K562 (cell line): Measurements from ENCODE around the gene PPP2R1B. TPM values are rescaled to one million over a fixed set of nuclear protein-coding genes. Genes with fewer than 3 reads are reported as not detected.

Experiments used
- ATAC-seq: fragments of 200-7000 bp; cut with Tn5 transposase; 3 replicates; pipeline ENCODE4 v1.9.1; 2020; ENCODE audit warnings: moderate library complexity
- BruUV-seq: library from RNA; stranded (reverse); fragments of 400-500 nt; replicated peaks from 2 replicates; lab custom pipeline; 2021; lab: Mats Ljungman, UMichigan
- CTCF ChIA-PET: fragments of 300-600 bp; formaldehyde crosslinking; extraction: SDS; loops from one replicate; lab custom pipeline; 2021; ENCODE audit warnings: low intra/inter-chr PET ratio; lab: Yijun Ruan, JAX
- POLR2A ChIA-PET: fragments of 300-600, 350-650 bp; sonication (Branson Sonifier 250); formaldehyde crosslinking; extraction: SDS; loops from one replicate; lab custom pipeline; 2021; ENCODE audit warnings: antibody characterized with exemption, inconsistent platforms; lab: Yijun Ruan, JAX
- DNase-seq, 4 experiments: peaks; one replicate each; pipeline versions ENCODE4 v3.0.0 to v3.0.0-alpha.2; 2011 to 2018; ENCODE audit warnings: low spot score in 3 of 4, mixed read lengths in 3 of 4; ENCODE audit errors: extremely low read depth in 1 of 4
- FAIRE-seq: peaks from 2 replicates; lab custom pipeline; 2011; peaks lifted over from hg19 to GRCh38; lab: Jason Lieb, UNC
- H2AFZ ChIP-seq: 2 replicates; pipeline ENCODE4 v1.6.0; 2011; ENCODE audit warnings: low read depth, low read length, control low read depth, inconsistent platforms
- H3K27ac ChIP-seq: fragments of 200-600 bp; 3 replicates; pipeline ENCODE4 v1.8.0; 2011; ENCODE audit warnings: low read depth, mild to moderate bottlenecking, control low read depth, inconsistent platforms, low read length, moderate library complexity, mixed read lengths; ENCODE audit errors: extremely low read depth
- H3K27me3 ChIP-seq, 2 experiments: fragments of 300-600 bp in 1 of 2; 2 replicates in 1 of 2; 3 replicates in 1 of 2; pipeline versions ENCODE4 v1.6.0 to v1.8.0; 2011; ENCODE audit warnings: inconsistent platforms in 2 of 2, low read length in 2 of 2, mild to moderate bottlenecking in 1 of 2, mixed read lengths in 1 of 2, moderate library complexity in 1 of 2; ENCODE audit not compliant: control insufficient read depth in 2 of 2, insufficient read depth in 2 of 2
- H3K36me3 ChIP-seq: fragments of 300-600 bp; 3 replicates; pipeline ENCODE4 v1.8.0; 2011; ENCODE audit warnings: mild to moderate bottlenecking, low read length, inconsistent platforms; ENCODE audit not compliant: control insufficient read depth, insufficient read depth
- H3K4me1 ChIP-seq, 2 experiments: fragments of 200-600 bp in 1 of 2; replicated peaks in 1 of 2; 2 replicates in 1 of 2; 3 replicates in 1 of 2; pipeline versions ENCODE4 v1.5.1 to v1.8.0; 2011; ENCODE audit warnings: inconsistent platforms in 2 of 2, low read length in 2 of 2, mild to moderate bottlenecking in 1 of 2, mixed read lengths in 1 of 2, moderate library complexity in 1 of 2; ENCODE audit not compliant: control insufficient read depth in 2 of 2, insufficient read depth in 2 of 2
- H3K4me2 ChIP-seq: 2 replicates; pipeline ENCODE4 v1.6.1; 2011; ENCODE audit warnings: low read length, control low read depth, inconsistent platforms, mixed read lengths; ENCODE audit not compliant: insufficient read depth
- H3K4me3 ChIP-seq: fragments of 200-600 bp; sonication (generic), shearing (Covaris generic); 2 replicates; pipeline ENCODE4 v1.5.1; 2016; ENCODE audit warnings: control low read depth, inconsistent platforms
- H3K79me2 ChIP-seq: fragments of 200-600 bp; 3 replicates; pipeline ENCODE4 v1.8.0; 2011; ENCODE audit warnings: low read length, inconsistent platforms; ENCODE audit not compliant: control insufficient read depth, insufficient read depth
- H3K9ac ChIP-seq, 2 experiments: 2 replicates each; pipeline versions ENCODE4 v1.6.0 to v1.6.1; 2011; ENCODE audit warnings: low read depth in 2 of 2, low read length in 2 of 2, control low read depth in 1 of 2, inconsistent platforms in 1 of 2, mild to moderate bottlenecking in 1 of 2, mixed read lengths in 1 of 2; ENCODE audit not compliant: insufficient read depth in 1 of 2
- H3K9me1 ChIP-seq: one replicate; pipeline ENCODE4 v1.6.0; 2011; ENCODE audit warnings: inconsistent platforms, mild to moderate bottlenecking, low read length, moderate library complexity; ENCODE audit not compliant: control insufficient read depth, insufficient read depth
- H3K9me3 ChIP-seq: replicated peaks from 2 replicates; pipeline ENCODE4 v1.5.1; 2011; ENCODE audit warnings: low read depth, low read length, inconsistent platforms; ENCODE audit not compliant: control insufficient read depth, insufficient read depth
- H4K20me1 ChIP-seq: replicated peaks from 2 replicates; pipeline ENCODE4 v1.6.1; 2011; ENCODE audit warnings: low read length, inconsistent platforms, mixed read lengths; ENCODE audit not compliant: control insufficient read depth, insufficient read depth
- CEBPG ChIP-seq, 3 experiments: fragments of 200-800 bp in 1 of 3; sonication (Bioruptor generic) in 1 of 3; sonication (generic) in 1 of 3; formaldehyde crosslinking in 1 of 3; IDR thresholded peaks in 2 of 3; conservative IDR thresholded peaks in 1 of 3; 2 replicates each; pipeline versions ENCODE4 v1.6.1 to v1.8.0; 2016 to 2022; ENCODE audit warnings: missing compliant biosample characterization in 2 of 3, missing genetic modification characterization in 2 of 3, mild to moderate bottlenecking in 1 of 3, missing genetic modification reagents in 1 of 3
- CREM ChIP-seq: IDR thresholded peaks from 2 replicates; pipeline ENCODE4 v1.6.1; 2014; ENCODE audit warnings: antibody characterized with exemption, low read depth
- E2F3 ChIP-seq: fragments of 250-450 bp; sonication (Bioruptor Pico); IDR thresholded peaks from 2 replicates; pipeline ENCODE4 v1.4.0; 2020; ENCODE audit warnings: mild to moderate bottlenecking
- KAT8 ChIP-seq: fragments of 450-650 bp; IDR thresholded peaks from 2 replicates; pipeline ENCODE4 v1.6.1; 2016; ENCODE audit warnings: low read depth, mild to moderate bottlenecking
- LCOR ChIP-seq: sonication (generic); formaldehyde crosslinking; IDR thresholded peaks from 2 replicates; pipeline ENCODE4 v1.8.0; 2022; ENCODE audit warnings: mild to moderate bottlenecking, missing genetic modification reagents
- NCOA2 ChIP-seq, 2 experiments: fragments of 450-650 bp; IDR thresholded peaks; 2 replicates each; pipeline ENCODE4 v1.6.1; 2018; ENCODE audit warnings: mild to moderate bottlenecking in 2 of 2, moderate library complexity in 1 of 2; ENCODE audit not compliant: partially characterized antibody in 2 of 2
- SNRNP70 ChIP-seq: fragments of 200-400 bp; formaldehyde crosslinking; optimal IDR thresholded peaks from 2 replicates; pipeline ENCODE3; 2017; ENCODE audit warnings: low read depth, low read length
- TEAD4 ChIP-seq, 2 experiments: sonication (generic) in 1 of 2; formaldehyde crosslinking in 1 of 2; IDR thresholded peaks; 2 replicates each; pipeline versions ENCODE4 v1.6.1 to v1.8.0; 2012 to 2022; ENCODE audit warnings: borderline replicate concordance in 1 of 2, inconsistent platforms in 1 of 2, low read length in 1 of 2, mild to moderate bottlenecking in 1 of 2, missing genetic modification reagents in 1 of 2
- ZKSCAN1 ChIP-seq: fragments of 150-350 bp; IDR thresholded peaks from 2 replicates; pipeline ENCODE4 v1.6.1; 2016; ENCODE audit warnings: low read depth, low read length
- ZNF174 ChIP-seq: fragments of 250-450 bp; sonication (Bioruptor Pico); IDR thresholded peaks from 2 replicates; pipeline ENCODE4 v1.4.0; 2020; ENCODE audit warnings: mild to moderate bottlenecking
- ZNF699 ChIP-seq: fragments of 250-450 bp; sonication (Bioruptor Pico); IDR thresholded peaks from 2 replicates; pipeline ENCODE4 v1.8.0; 2021; ENCODE audit warnings: mild to moderate bottlenecking, moderate library complexity; ENCODE audit not compliant: insufficient replicate concordance
- ZNF764 ChIP-seq: fragments of 250-450 bp; sonication (Bioruptor Pico); IDR thresholded peaks from 2 replicates; pipeline ENCODE4 v1.4.0; 2020; ENCODE audit warnings: low read depth, mild to moderate bottlenecking, moderate library complexity
- WGBS: fragments of 100-300 bp; shearing (Covaris generic); methylation state at CpG from one replicate; pipeline ENCODE4 v1.1.6; 2016; ENCODE audit warnings: low coverage, mixed read lengths; ENCODE audit not compliant: insufficient coverage; ENCODE audit errors: missing lambda C conversion rate; 5-methylcytosine and 5-hydroxymethylcytosine counted together
- in situ Hi-C: fragments of 300-500 bp; cut with MboI; formaldehyde crosslinking; loops from 4 replicates; pipeline ENCODE4 v1.15.0; 2018; ENCODE audit warnings: inconsistent platforms, mixed read lengths
- intact Hi-C: fragments of 100-400 bp; cut with micrococcal nuclease; formaldehyde crosslinking; loops from 2 replicates; pipeline ENCODE4 v1.14.2; 2022
- polyA plus RNA-seq, 8 experiments: library from polyadenylated mRNA; depleted of rRNA in 4 of 8; stranded (reverse) in 5 of 8; unstranded in 3 of 8; fragments of >200 nt; fragmentation: Nextera tagmentation in 2 of 8; fragmentation: Illumina TruSeq in 1 of 8; extraction: Ambion mirVana in 2 of 8; extraction: Trizol in 1 of 8; gene quantifications; 2 replicates each; pipeline versions ENCODE4 v1.2.1 to v1.2.3, GENCODE V29; 2011 to 2014; ENCODE audit warnings: inconsistent platforms in 1 of 8, missing spikeins in 1 of 8
- total RNA-seq, 7 experiments: library from RNA; depleted of rRNA in 6 of 7; stranded (reverse); fragments of >200 nt in 6 of 7; fragmentation: Illumina TruSeq in 2 of 7; extraction: Trizol in 2 of 7; gene quantifications; 2 replicates each; pipeline versions ENCODE4 v1.2.1 to v1.2.3, GENCODE V29; 2011 to 2021; ENCODE audit warnings: low replicate concordance in 1 of 7
- TF ChIP-seq, protein P1 (sequence below): sonication (generic); formaldehyde crosslinking; IDR thresholded peaks from 2 replicates; pipeline ENCODE4 v1.5.0; 2020; ENCODE audit warnings: missing genetic modification reagents
- TF ChIP-seq, protein P2 (sequence below): IDR thresholded peaks from 2 replicates; pipeline ENCODE4 v1.6.1; 2011; ENCODE audit warnings: borderline replicate concordance, low read depth, mild to moderate bottlenecking, moderate library complexity, low read length; ENCODE audit not compliant: insufficient read depth, poor library complexity, severe bottlenecking
- TF ChIP-seq, protein P3 (sequence below): fragments of 450-650 bp; IDR thresholded peaks from 2 replicates; pipeline ENCODE4 v1.6.1; 2018; ENCODE audit warnings: mild to moderate bottlenecking, low read depth; ENCODE audit not compliant: partially characterized antibody
- TF ChIP-seq, protein P4 (sequence below): fragments of 250-450 bp; sonication (Bioruptor Pico); IDR thresholded peaks from 2 replicates; pipeline ENCODE4 v1.4.0; 2020; ENCODE audit warnings: mild to moderate bottlenecking

Gene PPP2R1B
- total and polyA plus RNA-seq, 9 of the 15 experiments (the other 6 are each of a cell fraction or from before 2014, with no cell fraction given) = 24.6 to 68.5 (median 39.8) TPM

- Histone ChIP-seq H3K4me3 (no peak overlapping the region), H2AFZ (no peak overlapping the region), H3K4me1 (no peaks in the 10 kb centered on the region; a peak in 1 of 5 replicates), H3K36me3 (peaks cover 19% of the 10 kb centered on the region; the same call in 2 of the 3 replicates), H3K9me3 (no peaks in the 10 kb centered on the region), H3K79me2 (no peaks in the 10 kb centered on the region), H4K20me1 (no peaks in the 10 kb centered on the region), H3K4me2 (no peak overlapping the region), H3K9ac (no peak overlapping the region), H3K9me1 (no peaks in the 10 kb centered on the region), H3K27me3 (no peaks in the 10 kb centered on the region), H3K27ac (no peak overlapping the region)
- CTCF ChIA-PET = no interaction called here
- intact Hi-C loops (no loop called here), in situ Hi-C loops (no loop called here)
- no peak for DNase-seq
- no peak for ATAC-seq
- 84% methylated on average over 2 of the region's 2 CpGs for WGBS
- POLR2A ChIA-PET = interaction anchor here (0.7 kb wide), 2 partner anchors 9 kb away, joined by 3 read pairs; no protein-coding TSS in a partner anchor
- FAIRE-seq = no peak
- BruUV-seq = no TSS peak
- no peak for TF ChIP-seq CEBPG (CRISPR knock-in tag; IDR thresholded peaks at IDR 0.05)
- TF ChIP-seq CEBPG (tag; conservative IDR thresholded peaks at IDR 0.05 in 1 of 2, IDR thresholded peaks at IDR 0.05 in 1 of 2) = no peak
- no peak for TF ChIP-seq ZKSCAN1
- TF ChIP-seq, protein P1, sequence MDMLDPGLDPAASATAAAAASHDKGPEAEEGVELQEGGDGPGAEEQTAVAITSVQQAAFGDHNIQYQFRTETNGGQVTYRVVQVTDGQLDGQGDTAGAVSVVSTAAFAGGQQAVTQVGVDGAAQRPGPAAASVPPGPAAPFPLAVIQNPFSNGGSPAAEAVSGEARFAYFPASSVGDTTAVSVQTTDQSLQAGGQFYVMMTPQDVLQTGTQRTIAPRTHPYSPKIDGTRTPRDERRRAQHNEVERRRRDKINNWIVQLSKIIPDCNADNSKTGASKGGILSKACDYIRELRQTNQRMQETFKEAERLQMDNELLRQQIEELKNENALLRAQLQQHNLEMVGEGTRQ (CRISPR knock-in tag) = no peak
- TF ChIP-seq, protein P2, sequence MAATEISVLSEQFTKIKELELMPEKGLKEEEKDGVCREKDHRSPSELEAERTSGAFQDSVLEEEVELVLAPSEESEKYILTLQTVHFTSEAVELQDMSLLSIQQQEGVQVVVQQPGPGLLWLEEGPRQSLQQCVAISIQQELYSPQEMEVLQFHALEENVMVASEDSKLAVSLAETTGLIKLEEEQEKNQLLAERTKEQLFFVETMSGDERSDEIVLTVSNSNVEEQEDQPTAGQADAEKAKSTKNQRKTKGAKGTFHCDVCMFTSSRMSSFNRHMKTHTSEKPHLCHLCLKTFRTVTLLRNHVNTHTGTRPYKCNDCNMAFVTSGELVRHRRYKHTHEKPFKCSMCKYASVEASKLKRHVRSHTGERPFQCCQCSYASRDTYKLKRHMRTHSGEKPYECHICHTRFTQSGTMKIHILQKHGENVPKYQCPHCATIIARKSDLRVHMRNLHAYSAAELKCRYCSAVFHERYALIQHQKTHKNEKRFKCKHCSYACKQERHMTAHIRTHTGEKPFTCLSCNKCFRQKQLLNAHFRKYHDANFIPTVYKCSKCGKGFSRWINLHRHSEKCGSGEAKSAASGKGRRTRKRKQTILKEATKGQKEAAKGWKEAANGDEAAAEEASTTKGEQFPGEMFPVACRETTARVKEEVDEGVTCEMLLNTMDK = no peak
- TF ChIP-seq TEAD4 (IDR thresholded peaks at IDR 0.05; ENCODE audit: low read length) = no peak
- no peak for TF ChIP-seq TEAD4 (CRISPR knock-in tag; IDR thresholded peaks at IDR 0.05; ENCODE audit: borderline replicate concordance)
- no peak for TF ChIP-seq SNRNP70
- TF ChIP-seq, protein P3, sequence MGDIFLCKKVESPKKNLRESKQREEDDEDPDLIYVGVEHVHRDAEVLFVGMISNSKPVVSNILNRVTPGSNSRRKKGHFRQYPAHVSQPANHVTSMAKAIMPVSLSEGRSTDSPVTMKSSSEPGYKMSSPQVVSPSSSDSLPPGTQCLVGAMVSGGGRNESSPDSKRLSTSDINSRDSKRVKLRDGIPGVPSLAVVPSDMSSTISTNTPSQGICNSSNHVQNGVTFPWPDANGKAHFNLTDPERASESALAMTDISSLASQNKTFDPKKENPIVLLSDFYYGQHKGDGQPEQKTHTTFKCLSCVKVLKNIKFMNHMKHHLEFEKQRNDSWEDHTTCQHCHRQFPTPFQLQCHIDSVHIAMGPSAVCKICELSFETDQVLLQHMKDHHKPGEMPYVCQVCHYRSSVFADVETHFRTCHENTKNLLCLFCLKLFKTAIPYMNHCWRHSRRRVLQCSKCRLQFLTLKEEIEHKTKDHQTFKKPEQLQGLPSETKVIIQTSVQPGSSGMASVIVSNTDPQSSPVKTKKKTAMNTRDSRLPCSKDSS = no peak
- no peak for TF ChIP-seq E2F3 (CRISPR knock-in tag)
- TF ChIP-seq ZNF699 (CRISPR knock-in tag) = no peak
- no peak for TF ChIP-seq LCOR (CRISPR knock-in tag)
- TF ChIP-seq ZNF174 (CRISPR knock-in tag) = no peak
- no peak for TF ChIP-seq CREM
- TF ChIP-seq NCOA2 (IDR thresholded peaks at IDR 0.05; ENCODE audit: partially characterized antibody in 2 of 2) = no peak
- no peak for TF ChIP-seq ZNF764 (CRISPR knock-in tag)
- TF ChIP-seq, protein P4, sequence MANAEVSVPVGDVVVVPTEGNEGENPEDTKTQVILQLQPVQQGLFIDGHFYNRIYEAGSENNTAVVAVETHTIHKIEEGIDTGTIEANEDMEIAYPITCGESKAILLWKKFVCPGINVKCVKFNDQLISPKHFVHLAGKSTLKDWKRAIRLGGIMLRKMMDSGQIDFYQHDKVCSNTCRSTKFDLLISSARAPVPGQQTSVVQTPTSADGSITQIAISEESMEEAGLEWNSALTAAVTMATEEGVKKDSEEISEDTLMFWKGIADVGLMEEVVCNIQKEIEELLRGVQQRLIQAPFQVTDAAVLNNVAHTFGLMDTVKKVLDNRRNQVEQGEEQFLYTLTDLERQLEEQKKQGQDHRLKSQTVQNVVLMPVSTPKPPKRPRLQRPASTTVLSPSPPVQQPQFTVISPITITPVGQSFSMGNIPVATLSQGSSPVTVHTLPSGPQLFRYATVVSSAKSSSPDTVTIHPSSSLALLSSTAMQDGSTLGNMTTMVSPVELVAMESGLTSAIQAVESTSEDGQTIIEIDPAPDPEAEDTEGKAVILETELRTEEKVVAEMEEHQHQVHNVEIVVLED (CRISPR knock-in tag) = no peak
- no peak for TF ChIP-seq KAT8
Observed at GRCh38 chr11:111785886-111786412, 19.8 kb upstream of the PPP2R1B start.
